Breast epithelium (tissue), 3 donors: ENCODE measurements around the gene IPCEF1.

Experiments
- CTCF ChIP-seq, 3 donors: fragments of 450-650 bp; IDR thresholded peaks; one replicate each; pipeline ENCODE4 v1.5.1; 2016 to 2017; ENCODE audit warnings: antibody characterized with exemption in 3 of 3, mild to moderate bottlenecking in 3 of 3, moderate library complexity in 3 of 3
- POLR2A ChIP-seq: fragments of 450-650 bp; IDR thresholded peaks from one replicate; pipeline ENCODE4 v1.6.1; 2016; ENCODE audit warnings: antibody characterized with exemption, mild to moderate bottlenecking, moderate library complexity
- POLR2AphosphoS5 ChIP-seq, 3 donors: sonication (generic); formaldehyde crosslinking; IDR thresholded peaks; one replicate each; pipeline ENCODE4 v1.6.1; 2017; ENCODE audit warnings: antibody characterized with exemption in 3 of 3

DNA sequence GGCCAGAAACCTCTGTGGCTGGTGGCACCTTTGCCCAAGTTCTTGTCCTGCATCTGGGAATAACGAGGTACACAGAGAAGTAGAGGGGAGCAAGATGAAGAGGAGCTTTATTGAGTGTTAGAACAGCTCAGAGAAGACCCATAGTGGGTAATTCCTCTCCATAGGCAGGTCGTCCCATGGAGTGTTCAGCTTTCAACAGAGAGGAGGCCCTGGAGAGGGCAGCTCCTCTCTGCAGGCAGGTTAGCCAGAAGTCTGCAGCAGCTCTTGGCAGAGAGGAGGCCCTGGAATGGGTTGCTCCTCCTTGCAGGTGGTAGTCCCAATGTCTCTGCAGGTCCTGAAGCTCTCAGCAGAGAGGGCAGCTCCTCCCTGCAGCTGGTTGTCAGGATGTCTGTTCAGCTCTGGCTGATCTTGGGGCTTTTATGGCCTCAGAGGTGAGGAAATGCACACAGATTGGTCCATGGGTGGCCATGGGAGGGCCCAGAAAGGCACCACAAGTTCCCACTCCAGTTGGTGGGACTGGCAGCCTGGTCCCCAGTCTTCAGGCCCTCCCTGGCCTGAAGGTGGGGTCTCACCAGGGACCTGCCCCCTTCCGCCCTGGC lies 89.0 kb downstream of the IPCEF1 start:
- TF ChIP-seq POLR2AphosphoS5 (IDR thresholded peaks at IDR 0.05), result no peak
- TF ChIP-seq CTCF (IDR thresholded peaks at IDR 0.05), result no peak
- TF ChIP-seq POLR2A, result no peak
